SU-DHL-6 (cell line): Measurements from ENCODE around the gene DCC.

Source experiments
- H2AFZ ChIP-seq: fragments of 200-600 bp; sonication (generic); 2 replicates; pipeline ENCODE4 v1.6.1; 2014; ENCODE audit warnings: low read depth, mild to moderate bottlenecking, moderate library complexity, mixed read lengths, antibody characterized with exemption, low read length; ENCODE audit not compliant: severe bottlenecking
- H3F3A ChIP-seq: fragments of 200-600 bp; shearing (Covaris generic); 2 replicates; pipeline ENCODE4 v1.6.0; 2016; ENCODE audit warnings: antibody characterized with exemption, mild to moderate bottlenecking; ENCODE audit not compliant: insufficient read depth
- H3K27ac ChIP-seq: fragments of 200-600 bp; sonication (generic); 2 replicates; pipeline ENCODE4 v1.5.1; 2016; ENCODE audit warnings: low read depth, mild to moderate bottlenecking, low read length, moderate library complexity, mixed read lengths
- H3K27me3 ChIP-seq: fragments of 200-600 bp; sonication (generic), shearing (Covaris generic); 2 replicates; pipeline ENCODE4 v1.6.0; 2014; ENCODE audit warnings: mild to moderate bottlenecking, low read length
- H3K36me3 ChIP-seq: fragments of 200-600 bp; sonication (generic); 2 replicates; pipeline ENCODE4 v1.6.1; 2014; ENCODE audit warnings: mild to moderate bottlenecking, low read length, mixed read lengths
- H3K4me2 ChIP-seq: fragments of 300-600, 200-600 bp; shearing (Covaris generic), sonication (generic); 2 replicates; pipeline ENCODE4 v1.6.0; 2014; ENCODE audit warnings: low read length, low read depth, mild to moderate bottlenecking; ENCODE audit not compliant: poor library complexity, severe bottlenecking
- H3K4me3 ChIP-seq: fragments of 200-600 bp; sonication (generic); 2 replicates; pipeline ENCODE4 v1.5.1; 2014; ENCODE audit warnings: antibody characterized with exemption, low read length, mild to moderate bottlenecking, mixed read lengths; ENCODE audit not compliant: insufficient read depth, poor library complexity, severe bottlenecking
- H3K79me2 ChIP-seq: fragments of 200-600 bp; sonication (generic); 2 replicates; pipeline ENCODE4 v1.6.1; 2014; ENCODE audit warnings: mild to moderate bottlenecking, low read length, moderate library complexity; ENCODE audit not compliant: insufficient read depth
- H3K9ac ChIP-seq: fragments of 200-600 bp; sonication (generic); 2 replicates; pipeline ENCODE4 v1.7.0; 2014; ENCODE audit warnings: mild to moderate bottlenecking, low read length
- H3K9me2 ChIP-seq: fragments of 200-600 bp; sonication (generic); replicated peaks from 2 replicates; pipeline ENCODE4 v1.6.1; 2014; ENCODE audit warnings: low read length; ENCODE audit not compliant: insufficient read depth
- H3K9me3 ChIP-seq: fragments of 200-600 bp; sonication (generic); 2 replicates; pipeline ENCODE4 v1.6.1; 2014; ENCODE audit warnings: low read length, mixed read lengths; ENCODE audit not compliant: insufficient read depth
- H4K20me1 ChIP-seq: fragments of 200-600 bp; sonication (generic); 2 replicates; pipeline ENCODE4 v1.6.1; 2014; ENCODE audit warnings: low read depth, mild to moderate bottlenecking, antibody characterized with exemption, low read length, moderate library complexity, mixed read lengths
- CTCF ChIP-seq: fragments of 200-600 bp; sonication (generic); IDR thresholded peaks from one replicate; pipeline ENCODE4 v1.5.1; 2017; ENCODE audit warnings: antibody characterized with exemption, mild to moderate bottlenecking, low read length, moderate library complexity; ENCODE audit not compliant: insufficient read depth, poor library complexity, severe bottlenecking
- EZH2phosphoT487 ChIP-seq: fragments of 200-600 bp; sonication (generic), shearing (Covaris generic); conservative IDR thresholded peaks from 2 replicates; pipeline ENCODE4 v1.6.1; 2018; ENCODE audit warnings: mild to moderate bottlenecking, antibody characterized with exemption, low read length, moderate library complexity, mixed read lengths

The DCC gene

GRCh38 chr18:52395146-52395852, 55.3 kb downstream of the DCC start:
- no peak overlapping the region for H2AFZ ChIP-seq
- H3K9me3 ChIP-seq, result no peaks in the 10 kb centered on the region
- H3K4me2 ChIP-seq, result no peak overlapping the region
- no peak overlapping the region for H3K27ac ChIP-seq
- no peak overlapping the region for H3K4me3 ChIP-seq
- no peaks in the 10 kb centered on the region for H3F3A ChIP-seq
- TF ChIP-seq CTCF (no peak), EZH2phosphoT487 (no peak)
- H3K9me2 ChIP-seq, result no peaks in the 10 kb centered on the region
- no peaks in the 10 kb centered on the region for H4K20me1 ChIP-seq
- H3K36me3 ChIP-seq, result no peaks in the 10 kb centered on the region
- H3K27me3 ChIP-seq, result no peaks in the 10 kb centered on the region
- H3K9ac ChIP-seq, result no peak overlapping the region
- H3K79me2 ChIP-seq, result no peaks in the 10 kb centered on the region

GRCh38 chr18:52401236-52401635, 61.2 kb downstream of the DCC start:
- H3K36me3 ChIP-seq, result no peaks in the 10 kb centered on the region
- H2AFZ ChIP-seq, result no peak overlapping the region
- no peak overlapping the region for H3K27ac ChIP-seq
- no peaks in the 10 kb centered on the region for H3F3A ChIP-seq
- no peaks in the 10 kb centered on the region for H3K9me2 ChIP-seq
- H3K4me3 ChIP-seq, result no peak overlapping the region
- H3K4me2 ChIP-seq, result no peak overlapping the region
- no peaks in the 10 kb centered on the region for H3K79me2 ChIP-seq
- no peaks in the 10 kb centered on the region for H3K9me3 ChIP-seq
- no peaks in the 10 kb centered on the region for H4K20me1 ChIP-seq
- no peaks in the 10 kb centered on the region for H3K27me3 ChIP-seq
- TF ChIP-seq CTCF, result no peak
- no peak for TF ChIP-seq EZH2phosphoT487
- H3K9ac ChIP-seq, result no peak overlapping the region

- Histone ChIP-seq H3K79me2 (no peaks in the 10 kb centered on the region), H3K27me3 (no peaks in the 10 kb centered on the region), H3K4me2 (no peak overlapping the region), H3K36me3 (no peaks in the 10 kb centered on the region), H3K4me3 (no peak overlapping the region), H3K27ac (no peak overlapping the region), H3K9me2 (no peaks in the 10 kb centered on the region), H3K9me3 (no peaks in the 10 kb centered on the region), H4K20me1 (no peaks in the 10 kb centered on the region), H2AFZ (no peak overlapping the region), H3F3A (no peaks in the 10 kb centered on the region), H3K9ac (no peak overlapping the region)
- TF ChIP-seq EZH2phosphoT487 (no peak), CTCF (no peak)
Measured at GRCh38 chr18:52402814-52403213, 62.8 kb downstream of the DCC start.
